Thyroid gland (tissue), 4 donors: ENCODE measurements around the gene CECR2.

Experiments
- POLR2A ChIP-seq, 2 donors: fragments of 450-650 bp; IDR thresholded peaks; one replicate each; pipeline ENCODE4 v1.6.1; 2017; ENCODE audit warnings: antibody characterized with exemption in 2 of 2, mild to moderate bottlenecking in 2 of 2, moderate library complexity in 1 of 2
- TF ChIP-seq, protein P1 (sequence below), 6 experiments: fragments of 200-600 bp in 3 of 6; fragments of 450-650 bp in 3 of 6; sonication (generic) in 3 of 6; IDR thresholded peaks; one replicate each; pipeline ENCODE4 v1.5.1; 2016 to 2019; ENCODE audit warnings: antibody characterized with exemption in 6 of 6, mild to moderate bottlenecking in 2 of 6, inconsistent platforms in 1 of 6, moderate library complexity in 1 of 6

DNA sequence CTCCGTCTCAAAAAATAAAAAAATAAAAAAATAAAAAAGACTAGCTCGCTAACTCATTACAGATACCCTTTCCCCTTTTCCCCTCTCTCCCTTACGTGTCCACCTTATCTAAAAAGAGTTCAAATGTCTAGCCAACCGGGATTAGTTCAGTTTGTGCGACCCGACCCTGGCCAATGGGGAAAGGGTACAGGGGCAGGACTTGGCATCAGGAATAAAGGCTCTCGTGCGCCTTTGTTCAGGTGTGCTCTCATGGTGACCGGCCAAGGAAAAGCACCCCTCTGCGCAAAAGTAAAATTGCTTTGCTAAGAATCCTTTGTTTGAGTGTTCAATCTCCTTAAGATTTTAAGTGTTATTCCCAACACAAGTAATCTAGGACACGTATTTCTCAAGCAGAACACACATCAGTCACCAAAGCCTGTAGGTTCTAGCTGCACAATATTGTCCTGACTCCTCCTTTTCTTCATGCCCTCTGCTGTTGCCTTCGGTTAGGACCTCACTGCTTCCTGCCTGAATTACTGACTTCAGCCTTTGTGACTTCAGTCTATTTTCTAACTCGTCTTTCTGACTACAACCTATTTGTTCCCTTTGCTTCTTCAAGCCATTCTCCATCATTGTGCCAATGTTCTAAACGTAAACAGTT lies 20.7 kb upstream of the CECR2 start:
- TF ChIP-seq POLR2A (IDR thresholded peaks at IDR 0.05): no peak
- TF ChIP-seq, protein P1, sequence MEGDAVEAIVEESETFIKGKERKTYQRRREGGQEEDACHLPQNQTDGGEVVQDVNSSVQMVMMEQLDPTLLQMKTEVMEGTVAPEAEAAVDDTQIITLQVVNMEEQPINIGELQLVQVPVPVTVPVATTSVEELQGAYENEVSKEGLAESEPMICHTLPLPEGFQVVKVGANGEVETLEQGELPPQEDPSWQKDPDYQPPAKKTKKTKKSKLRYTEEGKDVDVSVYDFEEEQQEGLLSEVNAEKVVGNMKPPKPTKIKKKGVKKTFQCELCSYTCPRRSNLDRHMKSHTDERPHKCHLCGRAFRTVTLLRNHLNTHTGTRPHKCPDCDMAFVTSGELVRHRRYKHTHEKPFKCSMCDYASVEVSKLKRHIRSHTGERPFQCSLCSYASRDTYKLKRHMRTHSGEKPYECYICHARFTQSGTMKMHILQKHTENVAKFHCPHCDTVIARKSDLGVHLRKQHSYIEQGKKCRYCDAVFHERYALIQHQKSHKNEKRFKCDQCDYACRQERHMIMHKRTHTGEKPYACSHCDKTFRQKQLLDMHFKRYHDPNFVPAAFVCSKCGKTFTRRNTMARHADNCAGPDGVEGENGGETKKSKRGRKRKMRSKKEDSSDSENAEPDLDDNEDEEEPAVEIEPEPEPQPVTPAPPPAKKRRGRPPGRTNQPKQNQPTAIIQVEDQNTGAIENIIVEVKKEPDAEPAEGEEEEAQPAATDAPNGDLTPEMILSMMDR (IDR thresholded peaks at IDR 0.05): no peak
